Choroid plexus epithelial cell (primary cell): ENCODE data around the gene ABCD4.

Source experiments
- DNase-seq: peaks from one replicate; pipeline ENCODE4 v3.0.0-alpha.2; 2010; ENCODE audit warnings: low read depth
- H3K4me3 ChIP-seq: 2 replicates; pipeline ENCODE4 v1.5.1; 2011; ENCODE audit warnings: low read depth, mild to moderate bottlenecking, control low read depth, low read length, moderate library complexity
- CTCF ChIP-seq: conservative IDR thresholded peaks from 2 replicates; pipeline ENCODE4 v1.5.1; 2011; ENCODE audit warnings: low read depth, mild to moderate bottlenecking, control low read depth, inconsistent platforms, low read length, moderate library complexity

Gene ABCD4

GRCh38 chr14:74242021-74242779, 60.5 kb downstream of the ABCD4 start:
- no peak for DNase-seq
- no peak overlapping the region for H3K4me3 ChIP-seq
- TF ChIP-seq CTCF = no peak

GRCh38 chr14:74241652-74242017, 61.1 kb downstream of the ABCD4 start:
- DNase-seq = no peak
- TF ChIP-seq CTCF = no peak
- no peak overlapping the region for H3K4me3 ChIP-seq

GRCh38 chr14:74240794-74241651, 61.7 kb downstream of the ABCD4 start:
- H3K4me3 ChIP-seq = no peak overlapping the region
- DNase-seq = no peak
- no peak for TF ChIP-seq CTCF

- no peak for DNase-seq
- TF ChIP-seq CTCF = no peak
- no peak overlapping the region for H3K4me3 ChIP-seq
These were observed 62.6 kb downstream of the ABCD4 start for GRCh38 chr14:74239848-74240793.

GRCh38 chr14:74238974-74239847, 63.5 kb downstream of the ABCD4 start, which contains the start of gene VSX2:
VSX2 (plus strand) TSS chr14:74239449; CDS start chr14:74239562, 113 bp downstream.
- H3K4me3 ChIP-seq = no peak within 1 kb of the TSS
- no peak for DNase-seq
- no peak for TF ChIP-seq CTCF

GRCh38 chr14:74237441-74237840, 65.3 kb downstream of the ABCD4 start:
- TF ChIP-seq CTCF = no peak
- DNase-seq = no peak

More at GRCh38 chr14:74237441-74237840, 65.3 kb downstream of the ABCD4 start:
- H3K4me3 ChIP-seq = no peak overlapping the region
